ENCODE measurements around the gene SYT11. TPM values are rescaled to one million over a fixed set of nuclear protein-coding genes. Genes with fewer than 3 reads are reported as not detected.

SYT11 gene
- total and polyA plus RNA-seq, 2 of the 8 experiments (the other 6 are each of a cell fraction or from before 2014, with no cell fraction given), result 7.2 to 9.6 TPM

- H3K9me3 ChIP-seq (ENCODE audit: insufficient read depth in 2 of 2, low read depth in 1 of 2, low read length in 1 of 2), result no peaks in the 10 kb centered on the region
- H4K20me1 ChIP-seq (replicated peaks in 1 of 2; ENCODE audit: control insufficient read depth in 1 of 2, insufficient read depth in 2 of 2, low read length in 2 of 2), result no peaks in the 10 kb centered on the region
- ChIA-PET POLR2A (ENCODE audit: partially characterized antibody) (interaction anchor here (0.6 to 2.5 kb wide), 5 partner anchors 11 to 299 kb away, joined by 3 to 10 read pairs (median 3); no protein-coding TSS in a partner anchor), CTCF (ENCODE audit: partially characterized antibody) (interaction anchor here (0.6 to 1.3 kb wide), 4 partner anchors 16 to 533 kb away, joined by 3 to 5 read pairs (median 3); no protein-coding TSS in a partner anchor)
- H2AFZ ChIP-seq (ENCODE audit: low read length), result no peak overlapping the region
- H3K9ac ChIP-seq (replicated peaks in 1 of 4; ENCODE audit: extremely low read depth in 1 of 4, low read depth in 3 of 4, low read length in 3 of 4), result no peak overlapping the region
- no peaks in the 10 kb centered on the region for H3K36me3 ChIP-seq (ENCODE audit: control insufficient read depth in 2 of 4, insufficient read depth in 4 of 4, low read length in 3 of 4)
- no peak for DNase-seq (ENCODE audit: low read depth in 1 of 2, low spot score in 2 of 2)
- no peak overlapping the region for H3K18ac ChIP-seq (ENCODE audit: extremely low read depth, low read length)
- FAIRE-seq, result no peak
- H2AK5ac ChIP-seq (ENCODE audit: low read depth, low read length), result no peak overlapping the region
- no peaks in the 10 kb centered on the region for H3K27me3 ChIP-seq (replicated peaks in 1 of 4; ENCODE audit: control insufficient read depth in 3 of 4, extremely low read depth in 1 of 4, insufficient read depth in 3 of 4, low read length in 3 of 4)
- no peak overlapping the region for H3K23ac ChIP-seq (ENCODE audit: insufficient read length)
- H2BK15ac ChIP-seq (ENCODE audit: low read length), result no peak overlapping the region
- 0 out of 7 replicates have a peak, but pooled peaks cover 0 to 3% (median 0%) of the 10 kb centered on the region in 4 experiments for H3K4me1 ChIP-seq (replicated peaks in 1 of 4; ENCODE audit: control insufficient read depth in 3 of 4, insufficient read depth in 4 of 4, low read length in 3 of 4)
- H3K79me2 ChIP-seq (ENCODE audit: control insufficient read depth in 1 of 2, insufficient read depth in 2 of 2, low read length in 2 of 2), result no peaks in the 10 kb centered on the region
- H3K79me1 ChIP-seq (ENCODE audit: low read depth, low read length), result no peaks in the 10 kb centered on the region
- H4K5ac ChIP-seq (ENCODE audit: insufficient read length, low read depth, low read length), result no peak overlapping the region
- H4K91ac ChIP-seq (replicated peaks; ENCODE audit: insufficient read length, low read length), result no peak overlapping the region
- no peak overlapping the region for H2BK12ac ChIP-seq (ENCODE audit: low read depth, low read length)
- H3K4me3 ChIP-seq (ENCODE audit: extremely low read depth in 1 of 4, insufficient read depth in 2 of 4, low read depth in 3 of 4, low read length in 4 of 4), result no peak overlapping the region
- no peak overlapping the region for H2BK5ac ChIP-seq (ENCODE audit: low read depth, low read length)
- no peak overlapping the region for H3K27ac ChIP-seq (ENCODE audit: low read depth, low read length)
- H4K8ac ChIP-seq (ENCODE audit: extremely low read depth, insufficient read depth, low read length), result no peak overlapping the region
- no peak overlapping the region for H3K14ac ChIP-seq (ENCODE audit: insufficient read length)
- no peak overlapping the region for H3K4ac ChIP-seq (replicated peaks; ENCODE audit: insufficient read length, low read depth, low read length)
- no peaks in the 10 kb centered on the region for H3K23me2 ChIP-seq (ENCODE audit: low read depth, low read length)
- no peak overlapping the region for H2BK120ac ChIP-seq (replicated peaks; ENCODE audit: low read depth, low read length)
- no peak overlapping the region for H2BK20ac ChIP-seq (ENCODE audit: low read length)
- H3K4me2 ChIP-seq (ENCODE audit: insufficient read depth in 1 of 2, low read depth in 2 of 2, low read length in 2 of 2), result no peak overlapping the region
- no peak overlapping the region for H3K56ac ChIP-seq (replicated peaks; ENCODE audit: insufficient read length, low read depth, low read length)
- TF ChIP-seq EGR1 (IDR thresholded peaks at IDR 0.05; ENCODE audit: borderline replicate concordance, low read depth, low read length) (no peak), BCL11A (IDR thresholded peaks at IDR 0.05; ENCODE audit: low read depth in 2 of 2, low read length in 2 of 2) (no peak), PHF8 (conservative IDR thresholded peaks at IDR 0.05; ENCODE audit: low read depth, low read length) (no peak), SP1 (IDR thresholded peaks at IDR 0.05; ENCODE audit: low read depth, low read length) (no peak), SP2 (IDR thresholded peaks at IDR 0.05; ENCODE audit: low read length) (no peak), MAX (IDR thresholded peaks at IDR 0.05) (no peak), KDM1A (IDR thresholded peaks at IDR 0.05; ENCODE audit: borderline replicate concordance, low read length) (no peak), RAD21 (IDR thresholded peaks at IDR 0.05 in 1 of 2, conservative IDR thresholded peaks at IDR 0.05 in 1 of 2; ENCODE audit: low read depth in 2 of 2, low read length in 2 of 2) (no peak), FOSL1 (IDR thresholded peaks at IDR 0.05; ENCODE audit: insufficient read depth, low read depth, low read length) (no peak), EZH2 (IDR thresholded peaks at IDR 0.05; ENCODE audit: low read depth, low read length, severe bottlenecking) (no peak), SIN3A (conservative IDR thresholded peaks at IDR 0.05 in 1 of 2, IDR thresholded peaks at IDR 0.05 in 1 of 2; ENCODE audit: low read depth in 1 of 2, low read length in 2 of 2) (no peak), KDM4A (IDR thresholded peaks at IDR 0.05; ENCODE audit: low read depth, low read length, severe bottlenecking) (no peak), RBBP5 (IDR thresholded peaks at IDR 0.05; ENCODE audit: borderline replicate concordance, low read depth, low read length) (no peak)
These were observed 22.9 kb downstream of the SYT11 start for GRCh38 chr1:155882235-155882634.
